Keratinocyte (primary cell): ENCODE results near the gene SMAD6.

ENCODE experiments used
- CTCF ChIP-seq, 3 experiments: IDR thresholded peaks in 1 of 3; conservative IDR thresholded peaks in 1 of 3; optimal IDR thresholded peaks in 1 of 3; 2 replicates in 2 of 3; 3 replicates in 1 of 3; pipeline versions ENCODE3 to v1.5.1; 2011; ENCODE audit warnings: low read length in 3 of 3, mild to moderate bottlenecking in 3 of 3, moderate library complexity in 2 of 3, control low read depth in 1 of 3, inconsistent platforms in 1 of 3; ENCODE audit not compliant: insufficient read depth in 2 of 3; ENCODE audit errors: extremely low read depth in 1 of 3
- EZH2 ChIP-seq: IDR thresholded peaks from one replicate; pipeline ENCODE4 v1.6.1; 2012; ENCODE audit warnings: inconsistent platforms, mild to moderate bottlenecking, low read length, moderate library complexity

DNA sequence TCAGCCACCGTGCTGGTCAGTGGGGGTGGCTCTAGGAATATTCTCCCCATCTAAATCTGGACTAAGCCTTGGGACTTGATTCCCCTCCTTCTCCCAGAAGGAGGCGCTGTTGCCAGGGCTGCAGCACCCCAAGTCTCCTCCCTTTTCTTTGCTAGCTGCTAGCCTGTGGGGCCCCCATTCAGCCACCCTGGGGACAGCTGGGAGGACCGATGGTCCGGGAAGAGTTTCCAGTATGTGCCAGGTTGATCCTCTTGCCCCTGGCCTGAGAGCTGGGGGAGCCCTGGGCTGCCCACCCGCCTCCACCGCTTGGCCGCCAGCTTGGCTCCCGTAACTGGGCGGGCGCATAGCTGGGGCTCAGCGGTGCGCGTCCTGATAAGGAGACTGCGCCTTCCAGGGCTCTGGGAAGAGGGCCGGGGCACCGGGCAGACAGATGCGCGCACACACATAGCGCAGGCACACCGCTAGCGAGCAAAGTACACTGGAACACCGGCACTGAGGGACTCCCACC is 4.2 kb downstream of the SMAD6 start:
- TF ChIP-seq CTCF (optimal IDR thresholded peaks at IDR 0.05 in 1 of 3, IDR thresholded peaks at IDR 0.05 in 1 of 3, conservative IDR thresholded peaks at IDR 0.05 in 1 of 3; ENCODE audit: extremely low read depth in 1 of 3, insufficient read depth in 2 of 3, low read length in 3 of 3), result peak; percentile 17 to 37 (median 26)
- no peak for TF ChIP-seq EZH2
